NB4 (cell line): ENCODE data around the gene SGIP1.
"Not testable (repeated sequence)": the region's sequence is repeated elsewhere in the genome, so short reads cannot be mapped to it uniquely, and the experiment has no call there.

Experiments
- DNase-seq: peaks from one replicate; pipeline ENCODE4 v3.0.0; 2010; ENCODE audit warnings: low read depth
- H3K4me3 ChIP-seq: one replicate; pipeline ENCODE4 v1.5.1; 2011; ENCODE audit warnings: mild to moderate bottlenecking, low read depth, low read length, moderate library complexity
- MYC ChIP-seq: IDR thresholded peaks from 2 replicates; pipeline ENCODE4 v1.6.1; 2011; ENCODE audit warnings: low read depth, low read length
- POLR2A ChIP-seq: IDR thresholded peaks from 2 replicates; pipeline ENCODE4 v1.6.1; 2011; ENCODE audit warnings: mild to moderate bottlenecking; ENCODE audit not compliant: insufficient read length; ENCODE audit errors: extremely low read depth
- TF ChIP-seq, protein P1 (sequence below): IDR thresholded peaks from one replicate; pipeline ENCODE4 v1.5.1; 2012; ENCODE audit warnings: low read depth, low read length
- TF ChIP-seq, protein P2 (sequence below): IDR thresholded peaks from 2 replicates; pipeline ENCODE4 v1.6.1; 2011; ENCODE audit warnings: low read depth, low read length

The SGIP1 gene

DNA sequence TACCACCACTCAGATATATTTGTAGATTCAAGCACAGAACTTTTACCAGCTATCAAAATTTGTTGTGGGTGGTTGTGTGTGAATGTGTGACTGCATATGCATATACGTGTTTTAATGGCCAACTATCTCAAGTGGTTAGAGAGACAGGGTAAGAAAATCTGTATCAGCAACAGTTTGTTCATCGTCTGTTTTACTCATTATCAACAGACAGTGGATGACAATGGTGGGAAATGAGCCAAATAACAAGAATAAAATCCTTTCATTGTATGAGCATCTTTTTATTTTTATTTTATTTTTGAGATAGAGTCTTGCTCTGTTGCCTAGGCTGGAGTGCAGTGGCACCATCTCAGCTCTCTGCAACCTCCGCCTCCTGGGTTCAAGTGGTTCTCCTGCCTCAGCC lies 195.6 kb downstream of the SGIP1 start:
- no peak overlapping the region for H3K4me3 ChIP-seq
- no peak for DNase-seq
- TF ChIP-seq POLR2A (no peak), MYC (no peak)
- TF ChIP-seq, protein P1, sequence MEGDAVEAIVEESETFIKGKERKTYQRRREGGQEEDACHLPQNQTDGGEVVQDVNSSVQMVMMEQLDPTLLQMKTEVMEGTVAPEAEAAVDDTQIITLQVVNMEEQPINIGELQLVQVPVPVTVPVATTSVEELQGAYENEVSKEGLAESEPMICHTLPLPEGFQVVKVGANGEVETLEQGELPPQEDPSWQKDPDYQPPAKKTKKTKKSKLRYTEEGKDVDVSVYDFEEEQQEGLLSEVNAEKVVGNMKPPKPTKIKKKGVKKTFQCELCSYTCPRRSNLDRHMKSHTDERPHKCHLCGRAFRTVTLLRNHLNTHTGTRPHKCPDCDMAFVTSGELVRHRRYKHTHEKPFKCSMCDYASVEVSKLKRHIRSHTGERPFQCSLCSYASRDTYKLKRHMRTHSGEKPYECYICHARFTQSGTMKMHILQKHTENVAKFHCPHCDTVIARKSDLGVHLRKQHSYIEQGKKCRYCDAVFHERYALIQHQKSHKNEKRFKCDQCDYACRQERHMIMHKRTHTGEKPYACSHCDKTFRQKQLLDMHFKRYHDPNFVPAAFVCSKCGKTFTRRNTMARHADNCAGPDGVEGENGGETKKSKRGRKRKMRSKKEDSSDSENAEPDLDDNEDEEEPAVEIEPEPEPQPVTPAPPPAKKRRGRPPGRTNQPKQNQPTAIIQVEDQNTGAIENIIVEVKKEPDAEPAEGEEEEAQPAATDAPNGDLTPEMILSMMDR: no peak
- TF ChIP-seq, protein P2, sequence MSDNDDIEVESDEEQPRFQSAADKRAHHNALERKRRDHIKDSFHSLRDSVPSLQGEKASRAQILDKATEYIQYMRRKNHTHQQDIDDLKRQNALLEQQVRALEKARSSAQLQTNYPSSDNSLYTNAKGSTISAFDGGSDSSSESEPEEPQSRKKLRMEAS: no peak

DNA sequence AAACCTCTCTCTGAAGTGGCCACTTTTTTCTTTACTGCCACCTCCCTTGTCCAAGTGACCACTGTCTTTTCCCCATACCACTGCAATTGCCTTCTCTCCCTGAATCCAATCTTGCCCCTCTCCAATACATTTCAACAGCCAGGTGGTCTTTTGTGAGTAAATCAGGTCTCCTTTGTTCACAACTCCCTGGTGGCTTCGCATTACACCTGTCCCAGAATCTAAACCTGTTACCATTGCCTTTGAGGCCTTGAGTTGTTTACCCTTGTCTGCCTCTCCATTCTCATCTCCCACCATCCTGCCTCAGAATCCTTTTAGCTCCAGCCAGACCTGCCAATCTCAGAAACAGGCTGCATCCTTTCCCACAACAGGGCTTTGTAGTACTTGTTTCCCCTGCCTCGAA lies 196.5 kb downstream of the SGIP1 start:
- no peak for DNase-seq
- TF ChIP-seq MYC: no peak
- TF ChIP-seq, protein P1: no peak
- TF ChIP-seq, protein P2: no peak
- no peak for TF ChIP-seq POLR2A
- H3K4me3 ChIP-seq: no peak overlapping the region

DNA sequence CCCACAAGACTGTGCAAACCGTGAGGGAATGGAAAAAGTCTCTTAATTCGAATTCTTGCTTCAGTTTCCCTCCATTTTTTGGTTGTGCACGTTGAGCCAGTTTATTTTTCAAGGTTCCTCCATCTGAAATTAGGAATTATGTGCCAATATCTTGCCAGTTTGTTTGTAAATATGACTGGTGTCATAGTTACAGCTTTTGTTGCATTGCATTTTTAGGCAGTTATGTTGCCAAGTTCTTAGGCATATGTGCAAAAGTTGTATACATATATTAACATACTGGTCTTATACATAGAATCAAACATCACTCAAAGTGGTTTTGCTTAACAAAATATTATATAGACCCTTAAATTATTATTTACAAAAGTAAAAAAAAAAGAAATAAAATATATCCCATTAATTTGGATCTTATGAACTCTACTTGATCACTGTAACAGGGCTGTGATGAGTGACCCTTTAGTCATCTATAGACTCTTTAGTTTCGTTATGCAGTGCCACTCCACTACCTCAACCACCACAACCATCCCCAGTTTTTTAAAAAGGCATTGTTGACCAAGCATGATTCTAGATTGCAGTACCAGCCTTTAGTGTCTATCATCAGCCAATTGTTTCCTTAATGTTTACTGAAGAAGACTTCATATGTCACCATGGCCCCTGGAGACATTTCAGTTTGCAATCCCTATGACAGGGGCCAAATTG lies 197.4 kb downstream of the SGIP1 start:
- no peak for DNase-seq
- no peak overlapping the region for H3K4me3 ChIP-seq
- TF ChIP-seq, protein P2: no peak
- TF ChIP-seq POLR2A (no peak), MYC (no peak)
- TF ChIP-seq, protein P1: no peak

DNA sequence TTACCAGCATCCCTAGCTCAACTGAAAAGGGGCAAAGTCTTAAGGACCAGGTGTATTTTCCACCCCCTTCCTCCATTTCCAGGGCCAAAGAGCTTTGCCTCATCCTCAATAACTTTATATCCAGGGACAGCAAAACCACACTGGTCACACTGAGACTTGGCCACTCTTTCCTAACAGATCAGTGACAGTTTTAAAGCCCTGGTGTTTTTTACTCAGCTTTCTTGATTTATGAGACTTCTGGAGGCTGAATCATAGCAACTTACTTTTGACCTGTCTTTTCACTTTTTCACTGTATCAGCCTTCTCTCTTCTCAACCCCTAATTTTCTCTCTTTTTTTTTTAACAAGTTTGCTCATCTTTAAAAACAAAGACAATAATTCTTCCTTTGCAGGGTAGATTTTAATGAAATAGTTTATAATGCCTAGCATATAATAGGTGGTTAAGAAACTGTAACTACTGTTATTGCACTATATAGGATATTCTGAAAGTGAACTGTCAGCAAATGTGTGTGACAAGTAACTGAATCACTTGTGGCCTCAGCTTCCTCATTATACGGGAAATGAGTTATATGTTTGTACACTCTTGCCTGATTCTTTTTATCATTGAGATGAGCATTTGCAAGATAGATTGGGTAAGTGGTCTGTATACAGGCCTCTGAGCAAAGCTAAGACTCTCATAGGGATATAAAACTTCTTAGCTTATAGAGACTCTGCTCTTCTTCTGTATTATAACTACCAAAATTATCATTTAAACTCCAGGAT lies 198.6 kb downstream of the SGIP1 start:
- no peak for TF ChIP-seq MYC
- TF ChIP-seq, protein P2: no peak
- TF ChIP-seq, protein P1: no peak
- no peak for TF ChIP-seq POLR2A
- peak; percentile 71 for DNase-seq
- no peak overlapping the region for H3K4me3 ChIP-seq

DNA sequence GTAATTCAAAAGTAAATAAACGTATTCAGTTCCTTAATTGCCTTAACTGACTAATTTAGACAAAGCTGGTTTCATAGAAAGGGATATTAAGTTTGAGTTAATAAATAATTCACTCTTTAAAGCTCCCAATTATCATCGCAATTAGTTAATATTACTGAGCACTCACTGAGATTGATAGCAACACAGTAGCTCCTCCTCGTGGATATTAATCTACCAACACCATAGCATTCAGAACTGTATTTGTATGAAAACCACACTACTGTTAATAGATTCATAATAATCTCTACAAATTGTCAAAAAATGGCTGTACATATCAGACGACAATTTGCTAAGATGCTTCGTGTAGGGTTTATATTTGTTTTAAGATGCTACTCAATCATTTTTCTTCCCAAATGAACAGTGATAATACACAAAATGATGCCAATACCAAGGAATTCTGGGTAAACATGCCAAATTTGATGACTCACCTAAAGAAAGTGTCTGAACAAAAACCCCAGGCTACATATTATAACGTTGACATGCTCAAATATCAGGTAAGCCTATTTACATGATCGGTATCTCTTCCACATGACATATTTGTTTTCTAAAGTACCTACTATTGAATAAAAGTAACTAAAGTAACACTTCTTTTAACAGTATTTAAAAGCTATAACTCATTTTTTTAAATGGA lies 199.5 kb downstream of the SGIP1 start:
- no peak overlapping the region for H3K4me3 ChIP-seq
- TF ChIP-seq, protein P2: no peak
- TF ChIP-seq POLR2A (no peak), MYC (no peak)
- TF ChIP-seq, protein P1: no peak
- no peak for DNase-seq

DNA sequence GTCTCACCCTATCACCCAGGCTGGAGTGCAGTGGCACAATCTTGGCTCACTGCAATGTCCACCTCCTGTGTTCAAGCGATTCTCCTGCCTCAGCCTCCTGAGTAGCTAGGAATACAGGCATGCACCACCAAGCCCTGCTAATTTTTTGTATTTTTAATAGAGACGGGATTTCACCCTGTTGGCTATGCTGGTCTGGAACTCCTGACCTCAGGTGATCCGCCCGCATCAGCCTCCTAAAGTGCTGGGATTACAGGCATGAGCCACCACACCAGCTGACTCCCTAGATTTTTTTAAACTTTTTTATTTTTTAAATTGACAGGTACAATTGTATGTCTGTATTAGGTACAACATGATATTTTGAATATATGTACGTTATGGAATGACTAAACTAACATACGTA lies 200.6 kb downstream of the SGIP1 start:
- DNase-seq, H3K4me3 ChIP-seq: not testable (repeated sequence)
